ENCODE data around the gene DGKB. TPM values are rescaled to one million over a fixed set of nuclear protein-coding genes. Genes with fewer than 3 reads are reported as not detected.
"Not testable (repeated sequence)": the region's sequence is repeated elsewhere in the genome, so short reads cannot be mapped to it uniquely, and the experiment has no call there.

The DGKB gene
- total RNA-seq, 1 experiment from 2014 or later: not detected

GRCh38 chr7:14478834-14479510, 423.6 kb downstream of the DGKB start:
- no peaks in the 10 kb centered on the region for H3K36me3 Mint-ChIP-seq (ENCODE audit: insufficient read depth, unreplicated experiment)
- peaks cover 39% of the 10 kb centered on the region for H3K27me3 Mint-ChIP-seq (ENCODE audit: insufficient read depth, unreplicated experiment)
- POLR2A ChIA-PET: no interaction called here
- no peaks in the 10 kb centered on the region for H3K4me1 Mint-ChIP-seq (ENCODE audit: insufficient read depth, unreplicated experiment)
- CTCF ChIA-PET: interaction anchor here (0.6 kb wide), 2 partner anchors 13 to 490 kb away, joined by 3 to 4 read pairs; no protein-coding TSS in a partner anchor
- peaks cover 2% of the 10 kb centered on the region for H3K9me3 Mint-ChIP-seq (ENCODE audit: unreplicated experiment)
- intact Hi-C loops (cut with micrococcal nuclease): no loop called here
- H3K27ac Mint-ChIP-seq (ENCODE audit: low read depth, unreplicated experiment): no peak overlapping the region
- DNase-seq (ENCODE audit: unreplicated experiment): no peak
- no peak for TF ChIP-seq CTCF (IDR thresholded peaks at IDR 0.05; ENCODE audit: unreplicated experiment)
- BruUV-seq (replicated peaks): no TSS peak
- no peak overlapping the region for H3K4me3 Mint-ChIP-seq (ENCODE audit: unreplicated experiment)

- H3K4me3 Mint-ChIP-seq (ENCODE audit: unreplicated experiment); H3K9me3 Mint-ChIP-seq (ENCODE audit: unreplicated experiment); H3K4me1 Mint-ChIP-seq (ENCODE audit: insufficient read depth, unreplicated experiment); intact Hi-C loops (cut with micrococcal nuclease); H3K27ac Mint-ChIP-seq (ENCODE audit: low read depth, unreplicated experiment); H3K27me3 Mint-ChIP-seq (ENCODE audit: insufficient read depth, unreplicated experiment); BruUV-seq (replicated peaks); H3K36me3 Mint-ChIP-seq (ENCODE audit: insufficient read depth, unreplicated experiment); DNase-seq (ENCODE audit: unreplicated experiment): not testable (repeated sequence)
- ChIA-PET POLR2A (interaction anchor here (0.6 kb wide), 1 partner anchor 402 kb away, joined by 3 read pairs; no protein-coding TSS in a partner anchor), CTCF (interaction anchor here (0.6 to 1.0 kb wide), 3 partner anchors 85 to 937 kb away, joined by 3 to 4 read pairs (median 3); no protein-coding TSS in a partner anchor)
These were observed 440.8 kb downstream of the DGKB start for GRCh38 chr7:14461716-14462115.

- CTCF ChIA-PET: interaction anchor here (0.5 to 3.0 kb wide), 20 partner anchors 10 to 1184 kb away, joined by 3 to 20 read pairs (median 4); partner anchors contain the start of gene ETV1
- intact Hi-C loops (cut with micrococcal nuclease); DNase-seq (ENCODE audit: unreplicated experiment); POLR2A ChIA-PET; H3K36me3 Mint-ChIP-seq (ENCODE audit: insufficient read depth, unreplicated experiment); H3K9me3 Mint-ChIP-seq (ENCODE audit: unreplicated experiment); H3K4me1 Mint-ChIP-seq (ENCODE audit: insufficient read depth, unreplicated experiment); H3K27ac Mint-ChIP-seq (ENCODE audit: low read depth, unreplicated experiment); H3K27me3 Mint-ChIP-seq (ENCODE audit: insufficient read depth, unreplicated experiment); H3K4me3 Mint-ChIP-seq (ENCODE audit: unreplicated experiment); BruUV-seq (replicated peaks): not testable (repeated sequence)
These were observed 443.7 kb downstream of the DGKB start for GRCh38 chr7:14458846-14459245.

GRCh38 chr7:14457568-14458453, 444.7 kb downstream of the DGKB start:
- POLR2A ChIA-PET: no interaction called here
- Mint-ChIP-seq H3K27ac (ENCODE audit: low read depth, unreplicated experiment) (no peak overlapping the region), H3K36me3 (ENCODE audit: insufficient read depth, unreplicated experiment) (no peaks in the 10 kb centered on the region), H3K4me1 (ENCODE audit: insufficient read depth, unreplicated experiment) (no peaks in the 10 kb centered on the region), H3K4me3 (ENCODE audit: unreplicated experiment) (no peak overlapping the region), H3K27me3 (ENCODE audit: insufficient read depth, unreplicated experiment) (no peaks in the 10 kb centered on the region), H3K9me3 (ENCODE audit: unreplicated experiment) (no peaks in the 10 kb centered on the region)
- intact Hi-C loops (cut with micrococcal nuclease): loop anchor here (1.0 kb wide), 4 partner anchors 469 to 1176 kb away; partner anchors contain the start of gene ETV1
- CTCF ChIA-PET: interaction anchor here (0.5 to 3.0 kb wide), 37 partner anchors 9 to 1320 kb away, joined by 3 to 20 read pairs (median 4); partner anchors contain the start of gene ETV1
- DNase-seq (ENCODE audit: unreplicated experiment): peak; percentile 81
- TF ChIP-seq CTCF (IDR thresholded peaks at IDR 0.05; ENCODE audit: unreplicated experiment): peak; percentile 76
- no TSS peak for BruUV-seq (replicated peaks)

GRCh38 chr7:14449291-14449690, 453.3 kb downstream of the DGKB start:
- no TSS peak for BruUV-seq (replicated peaks)
- CTCF ChIA-PET: no interaction called here
- POLR2A ChIA-PET: no interaction called here
- no peaks in the 10 kb centered on the region for H3K4me1 Mint-ChIP-seq (ENCODE audit: insufficient read depth, unreplicated experiment)
- H3K27me3 Mint-ChIP-seq (ENCODE audit: insufficient read depth, unreplicated experiment): no peaks in the 10 kb centered on the region
- no peak for DNase-seq (ENCODE audit: unreplicated experiment)
- no peak for TF ChIP-seq CTCF (IDR thresholded peaks at IDR 0.05; ENCODE audit: unreplicated experiment)
- H3K27ac Mint-ChIP-seq (ENCODE audit: low read depth, unreplicated experiment): no peak overlapping the region
- H3K9me3 Mint-ChIP-seq (ENCODE audit: unreplicated experiment): no peaks in the 10 kb centered on the region
- H3K4me3 Mint-ChIP-seq (ENCODE audit: unreplicated experiment): no peak overlapping the region
- no peaks in the 10 kb centered on the region for H3K36me3 Mint-ChIP-seq (ENCODE audit: insufficient read depth, unreplicated experiment)
- intact Hi-C loops (cut with micrococcal nuclease): no loop called here

All from MCF 10A (cell line).